Kidney capillary endothelial cell (primary cell): ENCODE measurements around the gene SHISAL2B.
"Not testable (repeated sequence)": the region's sequence is repeated elsewhere in the genome, so short reads cannot be mapped to it uniquely, and the experiment has no call there.

Source experiments
- DNase-seq: peaks from one replicate; pipeline ENCODE4 v3.0.0-alpha.2; 2018; ENCODE audit warnings: low spot score

The SHISAL2B gene

GRCh38 chr5:64690417-64691151 lies at the start of gene SHISAL2B:
TSS of gene SHISAL2B (plus strand) at chr5:64690503. CDS start at chr5:64690624, 121 bp downstream.
- DNase-seq, result no peak

DNA sequence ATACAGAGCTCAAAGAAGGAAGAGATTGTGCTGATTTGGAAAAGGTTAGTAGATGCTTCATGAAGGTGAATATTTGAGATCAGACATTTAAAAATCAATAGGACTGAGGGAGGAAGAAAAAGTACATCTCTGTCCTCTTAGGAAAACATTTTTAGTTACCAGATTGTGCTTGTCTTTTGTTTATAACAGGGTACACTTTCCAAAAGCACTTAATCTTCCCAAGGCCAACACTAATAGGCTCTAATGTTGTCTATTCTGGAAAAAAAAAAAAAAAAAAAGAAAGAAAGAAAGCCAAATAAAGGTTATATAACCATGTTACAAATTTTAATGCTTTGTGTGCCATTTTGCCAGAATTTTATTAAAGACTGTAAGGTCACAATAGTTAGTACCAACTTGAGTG lies 45.5 kb upstream of the SHISAL2B start:
- DNase-seq, result no peak

GRCh38 chr5:64646169-64646568 lies 44.1 kb upstream of the SHISAL2B start:
- DNase-seq, result no peak

DNA sequence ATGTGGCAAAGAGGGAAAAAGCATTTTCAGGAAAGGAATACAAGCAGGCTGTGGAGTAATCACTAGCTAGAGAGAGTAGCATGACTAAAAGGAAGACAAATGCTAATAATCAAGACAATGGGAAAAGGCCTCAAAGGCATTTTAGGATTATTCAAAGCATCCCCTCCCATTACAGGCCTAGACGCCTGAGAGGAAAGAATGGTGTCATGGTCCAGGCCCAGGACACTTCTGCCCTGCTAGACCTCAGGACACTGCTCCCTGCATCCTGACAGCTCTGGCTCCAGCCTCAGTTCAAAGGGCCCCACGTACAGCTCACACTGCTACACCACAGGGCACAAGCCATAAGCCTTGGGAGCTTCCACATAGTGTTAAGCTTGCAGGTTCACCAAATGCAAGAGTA lies 40.8 kb upstream of the SHISAL2B start:
- DNase-seq, result no peak

- DNase-seq, result no peak
Measured at GRCh38 chr5:64653766-64654560, 36.3 kb upstream of the SHISAL2B start.

DNA sequence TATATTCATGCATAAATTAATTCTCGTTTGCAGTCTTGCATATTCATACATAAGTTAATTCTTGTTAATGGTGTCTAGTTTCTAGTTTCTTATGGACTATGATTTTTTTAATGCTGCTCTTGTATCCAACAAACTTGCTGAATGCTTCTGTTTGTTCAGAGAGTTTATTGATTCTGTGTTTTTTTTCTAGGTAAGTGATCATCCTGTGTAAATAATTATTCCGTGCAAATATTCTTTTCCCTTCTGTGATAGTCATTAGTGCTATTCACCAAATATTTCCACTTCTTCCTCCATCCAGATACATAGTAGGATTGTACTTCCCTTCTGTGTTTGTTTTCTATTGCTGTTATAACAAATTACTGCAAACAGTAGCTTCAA lies 35.8 kb upstream of the SHISAL2B start:
- no peak for DNase-seq

- no peak for DNase-seq
Measured at GRCh38 chr5:64655596-64655995, 34.7 kb upstream of the SHISAL2B start.

GRCh38 chr5:64659289-64659688 lies 31.0 kb upstream of the SHISAL2B start:
- DNase-seq, result no peak

- not testable (repeated sequence) for DNase-seq
Measured at GRCh38 chr5:64663181-64663580, 27.1 kb upstream of the SHISAL2B start.

DNA sequence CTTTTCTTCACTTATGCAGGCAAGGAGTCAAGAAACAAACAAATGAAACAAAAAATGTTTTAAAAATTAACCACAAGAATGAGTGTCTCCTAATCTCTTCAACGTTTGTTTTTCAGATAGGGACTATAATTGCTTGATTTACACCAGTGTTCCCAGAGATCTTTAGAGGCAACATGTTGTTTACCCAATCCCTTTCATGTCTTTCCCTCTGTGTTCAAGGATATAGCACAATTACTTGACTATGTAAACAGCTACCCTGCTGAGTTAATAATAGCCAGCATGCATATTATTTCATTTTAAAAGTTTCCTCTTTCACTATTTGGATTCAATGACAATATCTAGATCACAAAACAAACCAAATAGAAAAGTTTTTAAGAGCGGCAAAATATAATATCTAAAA lies 25.1 kb upstream of the SHISAL2B start:
- DNase-seq, result no peak

- no peak for DNase-seq
Measured at GRCh38 chr5:64666078-64666477, 24.2 kb upstream of the SHISAL2B start.

DNA sequence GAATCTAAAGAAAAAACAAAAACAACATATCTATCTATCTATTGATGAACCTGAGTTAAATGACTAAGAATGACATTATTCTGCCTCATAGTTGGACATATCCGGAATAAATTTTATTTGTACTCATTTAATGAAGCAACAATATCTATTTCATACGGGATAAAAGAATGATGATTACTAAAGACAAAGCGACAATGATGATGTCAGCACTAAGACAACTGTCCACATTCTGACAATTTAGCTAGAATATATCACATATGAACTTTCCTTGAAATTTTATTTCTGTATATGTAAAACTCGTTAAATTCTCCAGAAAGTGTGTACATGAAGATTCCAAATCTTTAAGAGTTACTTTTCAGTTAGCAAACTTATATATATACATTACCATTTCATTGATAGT lies 23.2 kb upstream of the SHISAL2B start:
- no peak for DNase-seq

DNA sequence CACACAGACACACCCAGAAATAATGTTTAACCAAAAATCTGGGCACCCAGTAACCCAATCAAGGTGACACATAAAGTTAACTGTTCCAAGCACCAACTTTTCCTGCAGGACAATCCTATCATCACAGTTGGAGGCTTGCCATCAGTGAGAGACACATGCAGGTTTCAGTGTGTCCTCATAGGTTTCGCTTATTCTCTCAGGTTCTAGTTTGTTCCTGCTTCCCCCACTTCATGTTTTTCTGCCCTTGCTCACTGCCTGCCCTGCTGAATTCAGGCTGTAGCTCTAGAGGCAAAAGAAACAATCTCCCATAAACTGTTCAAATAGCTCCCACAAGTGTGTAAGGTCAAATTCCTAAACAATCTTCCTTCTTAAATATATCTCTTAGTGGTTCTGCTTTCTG lies 20.0 kb upstream of the SHISAL2B start:
- DNase-seq, result no peak

DNA sequence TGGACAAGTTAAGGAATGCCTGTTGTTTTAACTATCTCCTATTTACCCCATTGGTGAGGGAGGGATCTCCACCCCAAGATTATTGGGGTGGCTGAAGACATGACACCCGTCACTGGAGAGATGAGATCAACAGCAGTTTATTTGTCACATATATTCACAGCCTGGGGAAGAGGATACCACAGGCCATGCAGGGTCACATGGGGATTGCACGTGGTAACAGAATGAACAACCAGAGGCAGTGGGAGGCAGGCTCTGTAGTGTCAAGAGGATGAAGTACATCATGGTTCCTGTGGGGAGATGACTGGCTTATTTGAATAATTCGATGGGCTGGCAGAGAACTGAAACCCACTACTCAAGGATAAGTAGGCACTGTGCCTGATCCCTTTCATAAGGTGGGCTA lies 18.6 kb upstream of the SHISAL2B start:
- DNase-seq, result no peak

GRCh38 chr5:64678374-64678773 lies 11.9 kb upstream of the SHISAL2B start:
- no peak for DNase-seq

GRCh38 chr5:64680289-64680688 lies 10.0 kb upstream of the SHISAL2B start:
- no peak for DNase-seq

DNA sequence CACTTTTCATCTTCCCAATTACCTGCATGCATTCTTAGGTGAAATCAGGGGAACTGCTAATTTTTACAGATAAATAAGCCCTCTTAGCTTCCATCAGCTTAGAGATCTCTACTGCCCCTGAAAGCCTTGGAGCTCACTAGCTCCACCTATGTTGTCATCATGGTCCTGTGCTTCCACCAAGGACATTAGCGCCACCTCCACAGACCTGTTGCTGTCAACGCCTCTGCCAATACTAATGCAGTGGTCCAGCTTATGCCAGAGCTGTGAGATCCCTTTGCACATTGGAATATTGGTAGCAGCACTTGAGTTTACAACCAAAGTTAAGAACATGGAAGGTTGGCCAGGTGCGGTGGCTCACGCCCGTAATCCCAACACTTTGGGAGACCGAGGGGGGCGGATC lies 7.7 kb upstream of the SHISAL2B start:
- DNase-seq, result no peak

DNA sequence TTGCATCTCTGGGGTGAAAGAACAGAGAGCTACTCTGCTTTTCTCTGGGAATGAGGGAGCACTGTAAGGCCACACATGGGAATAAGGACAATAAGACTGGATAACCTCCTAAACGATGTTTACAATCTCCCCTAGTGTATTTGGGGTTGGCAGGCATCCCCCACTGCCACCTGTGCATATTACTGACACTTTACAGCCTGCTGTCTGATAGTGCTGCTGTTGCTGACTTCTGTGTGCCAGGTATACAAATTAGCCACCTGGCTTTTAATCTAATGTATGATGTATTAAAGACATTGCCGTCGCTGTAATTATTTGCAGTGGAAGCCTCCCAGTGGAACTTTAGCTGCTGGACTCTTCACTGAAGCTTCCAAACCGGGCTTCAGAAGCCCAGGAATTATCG lies 4.4 kb upstream of the SHISAL2B start:
- DNase-seq, result no peak

GRCh38 chr5:64688391-64688790 lies 1.9 kb upstream of the SHISAL2B start:
- no peak for DNase-seq

- DNase-seq, result no peak
Measured at GRCh38 chr5:64688965-64689364, 1.3 kb upstream of the SHISAL2B start.

GRCh38 chr5:64690104-64690416 lies 243 bp upstream of the SHISAL2B start:
- DNase-seq, result no peak

- no peak for DNase-seq
Measured at GRCh38 chr5:64691291-64691690, 988 bp downstream of the SHISAL2B start.

GRCh38 chr5:64693636-64694035 lies 3.3 kb downstream of the SHISAL2B start:
- DNase-seq, result no peak

GRCh38 chr5:64696414-64696813 lies 6.1 kb downstream of the SHISAL2B start:
- not testable (repeated sequence) for DNase-seq
